Activated T-cell treated with anti-CD3 and anti-CD28 coated beads, Interleukin-2, amount 50 U/mL, for 72 hours (primary cell): Measurements from ENCODE around the gene TMEM98. TPM values are rescaled to one million over a fixed set of nuclear protein-coding genes. Genes with fewer than 3 reads are reported as not detected.
A peak's percentile ranks its signal among the peaks of the same experiment; 100 is the strongest.
"Not testable (repeated sequence)": the region's sequence is repeated elsewhere in the genome, so short reads cannot be mapped to it uniquely, and the experiment has no call there.

Experiments
- ATAC-seq, 2 donors: fragments of 150-1000 bp; cut with Tn5 transposase; replicated peaks in 1 of 2; 2 replicates each; pipeline ENCODE4 v1.10.0; 2021; ENCODE audit warnings: moderate library complexity in 2 of 2, mild to moderate bottlenecking in 1 of 2
- DNase-seq, 2 donors: peaks; one replicate each; pipeline ENCODE4 v3.0.0; 2021 to 2022; ENCODE audit warnings: mixed read lengths in 1 of 2
- H3K27ac Mint-ChIP-seq: one replicate; pipeline ENCODE4 v1.8.0; 2022; ENCODE audit warnings: mild to moderate bottlenecking, moderate library complexity, mixed read lengths
- H3K27me3 Mint-ChIP-seq: one replicate; pipeline ENCODE4 v1.8.0; 2022; ENCODE audit warnings: low read depth, mixed read lengths
- H3K36me3 Mint-ChIP-seq, 2 donors: one replicate each; pipeline ENCODE4 v1.8.0; 2022; ENCODE audit warnings: mixed read lengths in 2 of 2, mild to moderate bottlenecking in 1 of 2; ENCODE audit not compliant: insufficient read depth in 2 of 2
- H3K4me1 Mint-ChIP-seq: one replicate; pipeline ENCODE4 v1.8.0; 2022; ENCODE audit warnings: low read depth, mixed read lengths
- H3K4me3 Mint-ChIP-seq, 2 donors: one replicate each; pipeline ENCODE4 v1.8.0; 2022; ENCODE audit warnings: mild to moderate bottlenecking in 2 of 2, mixed read lengths in 2 of 2, moderate library complexity in 2 of 2
- H3K9me3 Mint-ChIP-seq, 2 donors: one replicate each; pipeline ENCODE4 v1.8.0; 2022; ENCODE audit warnings: mixed read lengths in 2 of 2
- total RNA-seq, 2 donors: library from RNA; stranded (reverse); gene quantifications; one replicate each; pipeline ENCODE4 v1.2.3, GENCODE V29; 2022

TMEM98 gene, protein sequence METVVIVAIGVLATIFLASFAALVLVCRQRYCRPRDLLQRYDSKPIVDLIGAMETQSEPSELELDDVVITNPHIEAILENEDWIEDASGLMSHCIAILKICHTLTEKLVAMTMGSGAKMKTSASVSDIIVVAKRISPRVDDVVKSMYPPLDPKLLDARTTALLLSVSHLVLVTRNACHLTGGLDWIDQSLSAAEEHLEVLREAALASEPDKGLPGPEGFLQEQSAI
- total RNA-seq, result 1 to 10 TPM in 1 of 2 donors, under 1 TPM in 1; 0.86 to 1.3 TPM

DNA sequence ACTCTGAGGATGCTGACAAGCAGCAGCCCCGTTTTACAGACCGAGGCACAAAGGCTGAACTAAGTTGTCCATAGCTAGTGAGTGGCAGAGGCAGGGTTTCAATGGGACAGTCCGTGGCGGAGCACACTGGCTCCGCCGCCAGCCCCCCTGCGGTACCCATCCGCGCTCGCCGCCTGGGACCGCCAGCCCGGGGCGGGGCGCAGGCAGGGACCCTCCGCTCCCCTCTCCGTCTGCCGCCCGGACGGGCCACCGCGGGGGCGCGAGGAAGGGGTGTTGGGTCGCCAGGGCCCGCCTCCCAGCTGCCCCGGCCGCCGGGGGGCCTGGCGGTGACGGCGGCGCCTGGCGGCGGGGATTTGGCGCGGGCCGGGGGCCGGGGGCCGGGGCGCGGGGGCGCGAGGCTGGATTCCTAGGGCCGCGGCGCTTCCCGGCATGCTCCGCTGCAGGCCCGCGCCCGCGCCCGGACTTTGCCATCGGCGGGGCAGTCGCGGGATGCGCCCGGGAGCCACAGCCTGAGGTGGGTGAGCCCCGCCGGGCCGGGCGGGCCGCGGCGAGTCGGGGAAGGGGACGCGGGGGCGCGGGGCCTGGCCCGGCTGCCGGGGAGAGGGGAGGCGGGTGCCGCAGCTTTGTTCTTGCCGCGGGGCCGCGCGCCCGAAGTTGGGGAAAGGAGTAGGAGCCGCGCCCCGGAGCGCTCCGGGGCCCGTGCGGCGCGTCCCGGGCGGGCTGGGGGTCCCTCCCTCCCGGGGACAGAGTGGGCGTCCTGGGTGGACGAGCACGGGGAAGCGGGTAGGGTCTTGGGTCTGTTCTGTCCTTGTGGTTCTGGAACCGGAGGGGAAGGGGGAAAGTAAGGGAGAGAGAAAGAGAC is at the start of gene TMEM98:
TSS of gene TMEM98 (plus strand) at position 430 of the 862 bp plus-strand sequence. CDS start 3,376 bp downstream, outside the sequence.
- ATAC-seq (peak; percentile 59 to 78), DNase-seq (peak; percentile 12 to 28)
- Mint-ChIP-seq H3K36me3 (no peaks in the 10 kb centered on the region), H3K27ac (no peak within 1 kb of the TSS), H3K27me3 (peaks cover 8% of the 10 kb centered on the region), H3K9me3 (no peaks in the 10 kb centered on the region), H3K4me3 (peak within 1 kb of the TSS; percentile 50 to 62), H3K4me1 (no peaks in the 10 kb centered on the region)

DNA sequence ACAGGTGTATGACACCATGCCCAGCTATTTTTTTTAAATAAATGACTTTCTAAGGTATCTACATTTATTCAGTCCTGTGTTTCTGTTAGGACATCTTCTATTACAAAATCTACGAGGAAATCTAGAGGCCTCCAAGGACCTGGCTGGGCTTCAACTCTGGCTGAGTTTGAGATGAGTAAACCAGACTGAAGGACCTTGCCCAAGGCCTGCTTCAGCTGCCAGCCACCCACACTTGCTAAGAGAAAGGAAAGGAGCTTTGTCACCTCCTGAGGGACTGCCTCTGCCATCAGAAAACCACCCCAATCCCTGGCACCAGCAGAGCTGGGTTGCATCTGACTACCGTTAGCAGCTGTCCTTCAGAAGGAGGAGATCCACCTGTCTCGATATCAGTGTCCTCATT is 49.7 kb upstream of the TMEM98 start:
- Mint-ChIP-seq H3K9me3 (no peaks in the 10 kb centered on the region), H3K4me3 (peak overlapping the region in 1 of 2 donors; percentile 23), H3K36me3 (peaks cover 0 to 3% of the 10 kb centered on the region in 2 donors), H3K27ac (no peak overlapping the region), H3K4me1 (peaks cover 31% of the 10 kb centered on the region), H3K27me3 (peaks cover 18% of the 10 kb centered on the region)
- DNase-seq, result no peak
- ATAC-seq, result no peak

DNA sequence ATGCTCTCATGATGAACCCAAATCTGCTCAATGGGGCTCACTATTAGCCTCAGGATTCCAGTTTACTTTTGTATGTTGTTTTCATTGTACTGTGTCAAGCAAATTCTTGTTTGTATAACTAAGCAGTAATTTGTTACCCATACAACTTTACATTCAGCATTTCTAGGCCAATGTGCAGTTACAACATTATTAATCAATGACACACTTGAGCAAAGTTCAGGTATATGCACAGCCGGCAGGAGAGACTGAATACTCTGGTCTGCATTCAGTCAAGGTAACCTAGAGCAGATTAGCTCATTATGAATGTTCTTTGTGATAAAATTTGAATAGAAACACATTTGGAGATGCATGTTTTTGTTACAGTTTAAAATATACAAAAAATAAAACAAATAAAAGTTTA is 48.8 kb upstream of the TMEM98 start:
- Mint-ChIP-seq H3K9me3 (no peaks in the 10 kb centered on the region), H3K27me3 (peaks cover 24% of the 10 kb centered on the region), H3K36me3 (peaks cover 0 to 3% of the 10 kb centered on the region in 2 donors), H3K27ac (no peak overlapping the region), H3K4me1 (peaks cover 31% of the 10 kb centered on the region), H3K4me3 (no peak overlapping the region)
- no peak for DNase-seq
- ATAC-seq, result no peak

DNA sequence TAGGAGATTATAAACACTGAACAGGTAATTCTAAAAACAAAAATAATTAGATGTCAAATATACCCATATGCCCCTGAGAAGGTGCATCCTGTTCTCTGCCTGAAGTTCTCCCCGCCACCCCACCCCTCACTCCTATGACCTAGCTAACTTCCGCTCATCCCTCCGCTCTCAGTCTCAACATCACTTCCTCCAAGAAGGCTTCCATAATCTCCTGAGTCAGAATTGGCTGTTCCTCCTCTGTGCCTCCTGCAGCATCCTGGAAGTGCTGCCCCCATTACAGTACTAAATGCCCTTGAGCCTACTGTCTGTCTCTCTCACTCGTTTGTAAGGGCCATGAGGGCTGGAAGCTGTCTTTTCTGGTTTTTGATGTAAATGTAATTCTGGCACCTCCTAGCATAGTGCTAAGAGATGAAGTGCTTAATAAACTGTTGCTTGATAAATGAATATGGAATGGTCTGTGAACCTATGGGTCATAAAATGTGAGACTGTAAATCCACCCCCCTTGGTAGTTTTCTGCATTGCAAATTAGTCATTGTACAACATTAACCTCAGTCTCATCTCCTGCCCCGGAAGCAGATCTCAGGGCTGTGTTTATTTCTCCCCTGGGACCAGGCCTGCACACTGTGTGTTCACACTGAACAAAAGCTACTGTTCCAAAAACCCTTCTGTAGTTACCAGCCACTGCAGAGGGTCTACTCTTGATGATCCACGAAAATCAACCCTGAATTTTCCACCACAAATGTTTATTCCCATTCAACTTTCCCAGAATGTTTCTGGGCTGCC is 47.1 kb upstream of the TMEM98 start:
- H3K4me1 Mint-ChIP-seq, result peaks cover 29% of the 10 kb centered on the region
- DNase-seq, result no peak
- peaks cover 0 to 2% of the 10 kb centered on the region in 2 donors for H3K36me3 Mint-ChIP-seq
- ATAC-seq, result no peak
- H3K27me3 Mint-ChIP-seq, result peaks cover 40% of the 10 kb centered on the region
- H3K27ac Mint-ChIP-seq, result no peak overlapping the region
- H3K4me3 Mint-ChIP-seq, result no peak overlapping the region
- H3K9me3 Mint-ChIP-seq, result no peaks in the 10 kb centered on the region

DNA sequence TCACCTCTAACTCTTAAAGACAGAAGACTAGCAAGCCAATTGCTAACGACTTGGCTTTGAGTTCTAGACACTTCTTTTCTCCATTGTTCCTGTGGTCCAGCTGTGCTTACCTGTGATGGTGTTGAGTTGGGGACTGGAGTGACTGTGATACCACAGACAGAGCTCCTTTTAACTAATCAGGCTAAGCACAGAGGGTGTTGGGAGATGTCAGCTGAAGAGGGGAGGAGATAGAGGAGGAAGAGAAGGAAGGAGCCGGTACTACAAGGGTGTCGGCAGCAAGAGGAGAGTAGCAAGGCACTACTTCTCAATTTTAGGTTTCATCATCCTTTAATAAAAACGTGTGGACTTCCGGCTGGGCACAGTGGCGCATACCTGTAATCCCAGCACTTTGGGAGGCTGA is 45.9 kb upstream of the TMEM98 start:
- Mint-ChIP-seq H3K27ac (no peak overlapping the region), H3K27me3 (peaks cover 42% of the 10 kb centered on the region), H3K9me3 (no peaks in the 10 kb centered on the region), H3K36me3 (no peaks in the 10 kb centered on the region), H3K4me1 (peaks cover 25% of the 10 kb centered on the region), H3K4me3 (peak overlapping the region in 1 of 2 donors; percentile 16)
- ATAC-seq, result no peak
- no peak for DNase-seq

DNA sequence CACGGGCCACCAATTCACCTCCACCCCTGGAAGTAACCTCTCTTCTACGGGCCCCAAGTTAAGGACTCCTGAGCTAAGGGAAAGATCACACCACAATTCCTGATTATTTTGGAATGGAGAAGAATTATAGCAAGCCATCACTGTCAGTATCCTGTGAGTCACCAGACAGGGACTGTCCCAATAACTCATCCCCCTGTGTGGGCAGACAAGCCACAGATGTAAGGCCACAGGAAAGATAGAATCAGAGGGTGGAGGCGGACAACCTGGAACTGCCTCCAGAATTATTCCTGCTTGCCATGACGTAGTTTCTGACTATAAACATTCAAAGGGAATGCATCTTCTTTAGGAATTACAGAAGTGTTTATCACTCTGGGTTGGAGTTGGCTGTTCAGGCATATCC is 45.2 kb upstream of the TMEM98 start:
- Mint-ChIP-seq H3K36me3 (no peaks in the 10 kb centered on the region), H3K4me3 (no peak overlapping the region), H3K27ac (no peak overlapping the region), H3K27me3 (peaks cover 42% of the 10 kb centered on the region), H3K9me3 (no peaks in the 10 kb centered on the region), H3K4me1 (peaks cover 20% of the 10 kb centered on the region)
- peak; percentile 51 to 57 for DNase-seq
- peak; percentile 87 to 95 for ATAC-seq

DNA sequence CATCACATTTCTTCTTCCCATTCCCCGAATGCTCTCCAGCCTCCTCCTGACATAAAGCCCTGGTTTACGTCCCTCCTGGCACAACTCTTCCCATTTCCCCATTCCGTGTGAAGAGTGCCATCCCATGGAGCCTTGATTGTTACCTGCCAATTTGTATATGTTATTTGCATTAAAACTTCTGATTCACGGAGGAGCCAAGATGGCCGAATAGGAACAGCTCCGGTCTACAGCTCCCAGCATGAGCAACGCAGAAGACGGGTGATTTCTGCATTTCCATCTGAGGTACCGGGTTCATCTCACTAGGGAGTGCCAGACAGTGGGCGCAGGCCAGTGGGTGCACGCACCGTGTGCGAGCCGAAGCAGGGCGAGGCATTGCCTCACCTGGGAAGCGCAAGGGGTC is 41.0 kb upstream of the TMEM98 start:
- H3K9me3 Mint-ChIP-seq, H3K36me3 Mint-ChIP-seq, ATAC-seq, DNase-seq, H3K27ac Mint-ChIP-seq, H3K4me3 Mint-ChIP-seq: not testable (repeated sequence)
- peaks cover 27% of the 10 kb centered on the region for H3K27me3 Mint-ChIP-seq
- peaks cover 13% of the 10 kb centered on the region for H3K4me1 Mint-ChIP-seq

DNA sequence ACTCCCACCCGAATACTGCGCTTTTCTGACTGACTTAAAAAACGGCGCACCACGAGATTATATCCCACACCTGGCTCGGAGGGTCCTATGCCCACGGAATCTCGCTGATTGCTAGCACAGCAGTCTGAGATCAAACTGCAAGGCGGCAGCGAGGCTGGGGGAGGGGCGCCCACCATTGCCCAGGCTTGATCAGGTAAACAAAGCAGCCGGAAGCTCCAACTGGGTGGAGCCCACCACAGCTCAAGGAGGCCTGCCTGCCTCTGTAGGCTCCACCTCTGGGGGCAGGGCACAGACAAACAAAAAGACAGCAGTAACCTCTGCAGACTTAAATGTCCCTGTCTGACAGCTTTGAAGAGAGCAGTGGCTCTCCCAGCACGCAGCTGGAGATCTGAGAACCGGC is 40.5 kb upstream of the TMEM98 start:
- not testable (repeated sequence) for H3K36me3 Mint-ChIP-seq, H3K27ac Mint-ChIP-seq, H3K4me1 Mint-ChIP-seq, H3K4me3 Mint-ChIP-seq, ATAC-seq, H3K9me3 Mint-ChIP-seq, DNase-seq
- H3K27me3 Mint-ChIP-seq, result peaks cover 23% of the 10 kb centered on the region

DNA sequence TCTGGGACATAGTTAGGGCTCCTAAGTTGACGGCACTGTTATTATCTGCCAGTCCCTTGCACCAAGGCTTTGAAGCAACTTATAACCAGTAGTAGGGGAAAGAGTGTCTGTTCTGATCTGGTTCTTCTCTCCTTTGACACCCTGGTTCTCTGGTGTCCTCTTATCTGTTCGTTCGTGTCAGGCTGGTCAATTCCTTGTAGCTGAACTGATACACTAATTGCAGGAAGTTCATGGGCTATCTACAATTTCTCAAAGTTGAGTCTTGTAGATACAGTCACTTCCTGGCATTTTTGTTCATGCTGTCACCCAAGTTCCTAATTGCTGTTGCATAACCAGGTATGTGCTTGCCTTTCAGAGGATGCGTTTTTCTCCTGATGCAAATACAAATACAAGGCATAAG is 33.7 kb upstream of the TMEM98 start:
- Mint-ChIP-seq H3K27ac (no peak overlapping the region), H3K27me3 (peaks cover 27% of the 10 kb centered on the region), H3K4me3 (no peak overlapping the region), H3K36me3 (no peaks in the 10 kb centered on the region), H3K9me3 (no peaks in the 10 kb centered on the region), H3K4me1 (no peaks in the 10 kb centered on the region)
- ATAC-seq (no peak), DNase-seq (no peak)

DNA sequence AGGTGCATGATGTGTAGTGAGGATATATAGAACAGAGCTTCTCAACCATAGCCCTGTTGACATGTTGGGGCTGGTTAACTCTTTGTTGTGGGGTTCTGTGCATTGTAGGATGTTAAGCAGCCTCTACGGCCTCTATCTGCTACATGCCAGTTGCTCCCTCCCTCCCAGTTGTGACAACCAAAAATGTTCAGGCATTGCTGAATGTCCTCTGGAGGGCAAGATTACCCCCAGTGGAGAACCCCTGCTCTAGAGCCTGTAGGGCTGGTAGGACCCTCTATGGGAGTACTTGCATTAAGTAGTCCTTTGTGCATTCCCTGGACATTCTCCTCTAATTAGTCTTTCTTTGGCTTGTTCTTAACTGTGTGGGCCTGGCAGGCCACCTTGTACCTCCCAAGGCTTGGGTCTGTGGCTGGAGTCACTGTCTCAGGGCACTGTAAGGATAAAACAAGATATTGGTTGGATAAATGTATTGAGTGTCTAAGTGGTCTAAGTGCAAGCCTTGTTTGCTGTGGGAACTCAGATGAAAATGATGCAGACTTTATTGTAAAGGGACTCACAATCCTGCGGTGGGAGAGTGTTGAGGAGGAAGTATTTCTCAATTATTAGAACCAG is 31.2 kb upstream of the TMEM98 start:
- H3K27me3 Mint-ChIP-seq, result peaks cover 32% of the 10 kb centered on the region
- no peaks in the 10 kb centered on the region for H3K4me1 Mint-ChIP-seq
- DNase-seq (no peak), ATAC-seq (no peak)
- H3K36me3 Mint-ChIP-seq, result no peaks in the 10 kb centered on the region
- H3K9me3 Mint-ChIP-seq, result no peaks in the 10 kb centered on the region
- H3K27ac Mint-ChIP-seq, result no peak overlapping the region
- H3K4me3 Mint-ChIP-seq, result no peak overlapping the region

DNA sequence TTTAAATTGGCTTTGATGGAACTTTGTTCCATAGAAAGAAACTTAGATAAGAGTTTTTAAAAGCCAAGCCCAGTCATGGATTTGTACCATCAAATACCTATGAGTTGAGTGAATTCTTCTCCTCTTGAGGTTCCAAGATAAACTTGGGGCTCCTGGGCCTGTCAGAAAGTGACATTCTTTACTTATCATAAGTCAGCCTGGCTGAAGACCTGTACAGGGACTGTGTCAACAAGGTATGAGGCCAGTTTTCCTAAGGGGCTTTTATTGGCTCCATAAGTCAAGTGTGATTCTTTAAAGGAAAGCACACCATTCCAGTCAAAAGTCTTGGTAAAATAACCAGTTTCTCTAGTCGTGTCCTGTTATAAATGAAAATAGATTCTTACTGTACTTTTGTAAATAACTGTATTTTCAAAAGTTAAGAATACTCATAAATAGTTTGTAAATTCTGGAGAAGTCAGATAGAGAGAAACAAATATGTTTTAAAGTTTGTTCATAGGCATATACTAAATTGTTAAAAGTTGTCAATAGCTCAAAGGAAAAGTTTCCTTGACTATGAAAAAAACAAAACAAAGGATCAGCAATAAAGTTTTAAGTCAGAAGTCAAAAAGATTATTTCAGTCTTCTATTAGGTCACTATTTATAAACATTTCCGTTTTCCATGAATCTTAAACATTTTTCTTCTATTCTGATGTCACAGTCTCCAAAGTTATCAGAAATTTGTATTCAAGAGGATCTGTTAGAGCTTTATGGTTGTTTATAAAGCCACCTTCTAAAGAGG is 28.5 kb upstream of the TMEM98 start:
- Mint-ChIP-seq H3K4me3 (no peak overlapping the region), H3K27me3 (peaks cover 40% of the 10 kb centered on the region), H3K9me3 (no peaks in the 10 kb centered on the region), H3K36me3 (peaks cover 0 to 3% of the 10 kb centered on the region in 2 donors), H3K4me1 (peaks cover 13% of the 10 kb centered on the region), H3K27ac (no peak overlapping the region)
- ATAC-seq (no peak), DNase-seq (no peak)

DNA sequence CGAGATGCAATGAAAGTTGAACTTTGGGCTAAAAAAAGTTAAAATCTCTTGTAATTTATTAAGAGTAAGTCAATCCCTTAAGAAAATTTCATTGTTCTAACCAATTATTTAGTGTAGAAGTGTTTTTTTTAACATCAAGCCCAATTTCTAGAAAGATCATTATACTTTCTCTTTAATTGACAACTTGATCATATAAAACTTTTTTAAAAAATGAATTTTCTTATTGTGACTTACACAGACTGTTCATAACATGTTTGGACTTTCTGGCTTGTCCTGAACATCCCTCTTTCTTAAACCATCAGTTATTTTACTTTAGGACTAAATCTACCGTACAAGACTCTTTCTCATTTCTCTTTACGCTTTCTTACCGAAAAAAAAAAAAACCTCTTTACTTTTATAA is 26.2 kb upstream of the TMEM98 start:
- DNase-seq, result no peak
- Mint-ChIP-seq H3K4me3 (no peak overlapping the region), H3K36me3 (peaks cover 0 to 3% of the 10 kb centered on the region in 2 donors), H3K4me1 (peaks cover 16% of the 10 kb centered on the region), H3K27me3 (peaks cover 53% of the 10 kb centered on the region), H3K9me3 (no peaks in the 10 kb centered on the region), H3K27ac (no peak overlapping the region)
- no peak for ATAC-seq
